ENCODE measurements around the gene GET4.
"Not testable (repeated sequence)": the region's sequence is repeated elsewhere in the genome, so short reads cannot be mapped to it uniquely, and the experiment has no call there.

Gene GET4

DNA sequence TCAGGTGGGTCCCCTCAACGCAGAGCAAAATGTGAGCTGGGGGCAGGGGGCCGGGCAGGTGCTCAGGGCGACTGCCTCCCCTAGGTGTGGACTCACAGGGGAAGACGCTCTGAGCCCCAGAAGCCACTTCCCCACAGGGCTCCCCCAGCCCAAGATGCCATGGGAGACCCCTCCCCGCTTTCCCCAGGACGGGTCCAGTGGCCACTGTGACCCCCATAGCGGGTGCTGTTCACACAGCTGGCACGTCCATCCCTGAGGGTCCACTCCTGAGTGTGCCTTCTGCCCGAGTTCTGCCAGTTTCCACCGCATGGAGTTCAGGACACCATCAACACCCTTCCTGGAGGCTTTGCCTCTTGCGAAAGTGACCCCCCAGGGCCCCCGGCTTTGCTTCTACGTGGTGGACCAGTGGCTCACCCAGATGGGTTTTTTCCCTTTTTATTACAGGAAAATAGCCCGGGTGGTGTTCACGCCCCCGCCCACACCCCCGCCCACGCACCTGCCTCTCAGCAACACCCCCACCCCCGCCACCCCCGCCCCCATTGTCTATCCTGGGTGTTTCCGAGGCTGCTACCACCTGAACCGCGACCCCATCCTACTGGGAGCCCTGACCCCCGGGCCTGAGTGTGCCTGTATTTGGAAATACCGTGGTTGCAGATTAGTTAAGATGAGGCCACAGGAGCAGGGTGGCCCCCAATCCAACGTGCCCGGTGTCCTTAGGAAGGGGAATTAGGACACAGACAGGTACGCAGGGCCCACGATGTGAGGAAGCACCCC lies 46.2 kb downstream of the GET4 start:
- peak; percentile 1 for ATAC-seq
- peak; percentile 69 for DNase-seq
- Mint-ChIP-seq H3K36me3 (ENCODE audit: low read depth) (peaks cover 8% of the 10 kb centered on the region), H3K4me1 (peaks cover 57% of the 10 kb centered on the region), H3K4me3 (peak overlapping the region; percentile 77), H3K27ac (peak overlapping the region; percentile 94), H3K9me3 (no peaks in the 10 kb centered on the region), H3K27me3 (no peaks in the 10 kb centered on the region)

DNA sequence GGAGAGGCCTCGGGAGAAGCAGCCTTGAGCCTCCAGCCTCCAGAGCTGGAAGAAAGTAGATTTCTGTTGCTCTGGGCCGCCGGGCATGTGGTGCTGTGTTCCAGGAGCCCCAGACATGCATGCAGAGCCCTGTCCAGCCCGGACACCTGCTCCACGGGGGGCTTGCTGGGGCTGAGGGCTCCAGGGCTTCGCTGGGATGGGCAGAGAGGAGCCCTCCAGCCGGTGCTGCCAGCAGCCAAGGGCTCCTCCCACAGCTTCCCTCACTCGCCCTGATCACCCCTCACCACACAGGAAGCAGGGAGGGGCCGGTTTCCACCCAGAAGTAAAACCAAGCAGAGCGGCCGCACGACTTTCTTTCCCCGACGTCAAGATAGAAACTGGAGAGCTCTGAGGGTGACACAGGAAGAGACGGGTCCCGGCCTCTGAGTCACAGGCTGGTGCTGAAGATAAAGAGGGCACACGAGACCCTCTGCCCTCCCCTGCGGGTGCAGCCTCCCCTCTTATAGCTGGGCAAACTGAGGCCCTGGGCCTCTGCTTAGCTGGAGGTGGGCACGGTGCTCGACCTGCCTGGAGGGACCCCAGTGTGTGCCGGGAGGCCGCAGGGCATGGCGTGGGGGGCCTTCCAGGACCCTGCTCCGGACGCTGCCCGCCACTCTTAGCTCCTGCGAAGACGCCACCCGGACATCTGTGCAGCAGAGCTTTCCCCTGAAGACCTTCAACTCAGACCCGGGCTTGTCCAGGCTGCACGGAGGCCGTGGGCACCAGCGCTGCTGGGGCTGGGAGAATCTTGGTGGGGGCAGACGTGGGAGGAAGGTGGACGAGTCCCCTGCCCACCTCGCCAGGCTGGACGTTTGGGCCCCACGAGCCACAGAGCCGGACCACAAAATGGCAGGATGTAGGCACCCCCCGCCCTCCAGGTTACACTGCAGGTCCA lies 47.0 kb downstream of the GET4 start:
- ATAC-seq, result peak; percentile 75
- peaks cover 10% of the 10 kb centered on the region for H3K36me3 Mint-ChIP-seq (ENCODE audit: low read depth)

GRCh38 chr7:924042-924441 lies 47.7 kb downstream of the GET4 start:
- ATAC-seq, DNase-seq, H3K4me3 Mint-ChIP-seq, H3K27ac Mint-ChIP-seq, H3K9me3 Mint-ChIP-seq, H3K27me3 Mint-ChIP-seq: not testable (repeated sequence)
- Mint-ChIP-seq H3K4me1 (peaks cover 68% of the 10 kb centered on the region), H3K36me3 (ENCODE audit: low read depth) (peaks cover 13% of the 10 kb centered on the region)

More for the DNA sequence above, 47.0 kb downstream of the GET4 start:
- H3K4me1 Mint-ChIP-seq, result peaks cover 61% of the 10 kb centered on the region
- DNase-seq, result peak; percentile 93
- peak overlapping the region; percentile 77 for H3K4me3 Mint-ChIP-seq
- peak overlapping the region; percentile 94 for H3K27ac Mint-ChIP-seq
- no peaks in the 10 kb centered on the region for H3K9me3 Mint-ChIP-seq
- no peaks in the 10 kb centered on the region for H3K27me3 Mint-ChIP-seq

DNA sequence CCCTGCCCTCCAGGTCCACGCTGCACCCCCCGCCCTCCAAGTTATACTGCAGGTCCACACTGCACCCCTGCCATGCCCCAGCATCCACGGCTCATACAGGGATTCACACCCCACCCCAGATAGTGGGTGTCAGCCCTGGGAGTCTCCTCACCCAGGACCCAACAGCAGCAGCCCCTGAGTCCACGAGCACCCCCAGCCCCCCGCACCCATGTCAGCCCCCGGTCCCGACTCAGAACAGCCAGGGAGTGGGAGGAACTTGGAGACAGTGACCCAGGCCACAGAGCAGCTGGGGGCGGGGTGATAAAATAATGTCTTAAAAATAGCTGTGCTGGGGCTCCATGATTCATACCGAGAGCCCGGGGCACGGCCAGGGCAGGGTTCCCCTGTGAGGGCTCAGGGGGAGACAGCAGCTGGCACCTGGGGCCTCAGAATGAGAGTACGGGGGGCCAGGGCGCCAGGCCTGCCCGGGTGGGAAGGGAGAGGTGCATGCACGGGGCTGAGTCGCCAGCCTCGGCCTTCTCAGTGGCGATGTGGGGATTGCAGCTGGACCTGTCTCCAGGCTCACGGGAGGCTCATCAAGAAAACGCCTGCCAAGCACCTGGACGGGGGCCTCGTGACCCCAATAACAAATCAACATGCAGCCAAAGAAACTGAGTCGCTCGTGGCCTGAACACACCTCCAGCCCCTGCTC lies 48.3 kb downstream of the GET4 start:
- H3K9me3 Mint-ChIP-seq, result no peaks in the 10 kb centered on the region
- ATAC-seq (peak; percentile 56), DNase-seq (peak; percentile 87)
- H3K4me1 Mint-ChIP-seq, result peaks cover 72% of the 10 kb centered on the region
- peak overlapping the region; percentile 72 for H3K4me3 Mint-ChIP-seq
- H3K27me3 Mint-ChIP-seq, result no peaks in the 10 kb centered on the region
- H3K27ac Mint-ChIP-seq, result peak overlapping the region; percentile 88
- H3K36me3 Mint-ChIP-seq (ENCODE audit: low read depth), result peaks cover 13% of the 10 kb centered on the region

DNA sequence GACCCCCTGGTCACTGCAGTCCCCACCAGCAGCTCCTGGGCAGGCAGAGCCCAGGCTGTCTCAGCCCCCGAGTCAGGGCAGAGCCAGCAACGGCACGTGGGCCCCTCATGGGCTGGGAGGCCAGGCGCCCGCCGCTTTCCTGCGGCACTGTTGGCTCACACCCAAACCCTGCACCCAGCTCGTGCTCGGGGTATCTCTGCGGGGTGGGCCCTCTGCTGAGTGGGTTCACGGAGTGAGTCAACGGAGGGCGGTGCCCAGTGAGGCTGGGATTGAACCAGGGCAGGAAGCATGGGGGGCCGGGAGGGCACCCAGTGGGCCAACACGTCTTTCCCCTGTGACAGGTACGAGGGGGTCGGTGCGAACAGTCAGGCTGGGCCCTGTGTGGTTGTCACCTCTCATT lies 49.2 kb downstream of the GET4 start:
- Mint-ChIP-seq H3K27ac (peak overlapping the region; percentile 85), H3K9me3 (no peaks in the 10 kb centered on the region), H3K36me3 (ENCODE audit: low read depth) (peaks cover 18% of the 10 kb centered on the region), H3K4me1 (peaks cover 74% of the 10 kb centered on the region), H3K4me3 (peak overlapping the region; percentile 36), H3K27me3 (no peaks in the 10 kb centered on the region)
- DNase-seq, result peak; percentile 89
- peak; percentile 49 for ATAC-seq

GRCh38 chr7:926061-927030 lies 50.0 kb downstream of the GET4 start:
- DNase-seq (no peak), ATAC-seq (no peak)
- no peaks in the 10 kb centered on the region for H3K9me3 Mint-ChIP-seq
- H3K27ac Mint-ChIP-seq, result peak overlapping the region; percentile 85
- H3K27me3 Mint-ChIP-seq, result no peaks in the 10 kb centered on the region
- H3K4me1 Mint-ChIP-seq, result peaks cover 73% of the 10 kb centered on the region
- peaks cover 18% of the 10 kb centered on the region for H3K36me3 Mint-ChIP-seq (ENCODE audit: low read depth)
- H3K4me3 Mint-ChIP-seq, result no peak overlapping the region

- Mint-ChIP-seq H3K27ac (peak overlapping the region; percentile 65), H3K9me3 (no peaks in the 10 kb centered on the region), H3K4me3 (no peak overlapping the region), H3K36me3 (ENCODE audit: low read depth) (peaks cover 18% of the 10 kb centered on the region), H3K27me3 (no peaks in the 10 kb centered on the region), H3K4me1 (peaks cover 68% of the 10 kb centered on the region)
- no peak for DNase-seq
- ATAC-seq, result no peak
These were observed 50.8 kb downstream of the GET4 start for GRCh38 chr7:927031-927671.

DNA sequence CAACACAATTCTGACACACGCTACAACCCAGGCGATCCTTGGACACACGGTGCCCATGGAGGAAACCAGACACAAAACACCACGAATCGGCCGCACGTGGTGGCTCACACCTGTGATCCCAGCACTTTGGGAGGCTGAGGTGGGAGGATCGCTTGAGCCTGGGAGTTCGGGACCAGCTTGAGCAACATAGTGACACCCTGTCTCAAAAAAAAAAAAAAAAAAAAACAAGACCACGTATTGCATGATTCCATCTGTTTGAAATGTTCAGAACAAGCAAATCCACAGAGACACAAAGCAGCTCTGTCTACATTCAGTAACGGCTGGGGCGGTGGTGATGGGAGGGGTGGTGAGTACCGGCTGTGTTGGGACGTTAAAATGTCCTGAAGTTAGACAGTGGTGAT lies 53.0 kb downstream of the GET4 start:
- H3K4me1 Mint-ChIP-seq, result peaks cover 55% of the 10 kb centered on the region
- no peaks in the 10 kb centered on the region for H3K27me3 Mint-ChIP-seq
- H3K27ac Mint-ChIP-seq, result peak overlapping the region; percentile 95
- ATAC-seq (no peak), DNase-seq (no peak)
- peak overlapping the region; percentile 61 for H3K4me3 Mint-ChIP-seq
- peaks cover 18% of the 10 kb centered on the region for H3K36me3 Mint-ChIP-seq (ENCODE audit: low read depth)
- no peaks in the 10 kb centered on the region for H3K9me3 Mint-ChIP-seq

GRCh38 chr7:930975-931758 lies 54.8 kb downstream of the GET4 start:
- no peak for DNase-seq
- peaks cover 19% of the 10 kb centered on the region for H3K36me3 Mint-ChIP-seq (ENCODE audit: low read depth)
- no peaks in the 10 kb centered on the region for H3K9me3 Mint-ChIP-seq
- H3K27ac Mint-ChIP-seq, result peak overlapping the region; percentile 14
- no peak for ATAC-seq
- H3K4me3 Mint-ChIP-seq, result no peak overlapping the region
- H3K27me3 Mint-ChIP-seq, result no peaks in the 10 kb centered on the region
- H3K4me1 Mint-ChIP-seq, result peaks cover 47% of the 10 kb centered on the region

DNA sequence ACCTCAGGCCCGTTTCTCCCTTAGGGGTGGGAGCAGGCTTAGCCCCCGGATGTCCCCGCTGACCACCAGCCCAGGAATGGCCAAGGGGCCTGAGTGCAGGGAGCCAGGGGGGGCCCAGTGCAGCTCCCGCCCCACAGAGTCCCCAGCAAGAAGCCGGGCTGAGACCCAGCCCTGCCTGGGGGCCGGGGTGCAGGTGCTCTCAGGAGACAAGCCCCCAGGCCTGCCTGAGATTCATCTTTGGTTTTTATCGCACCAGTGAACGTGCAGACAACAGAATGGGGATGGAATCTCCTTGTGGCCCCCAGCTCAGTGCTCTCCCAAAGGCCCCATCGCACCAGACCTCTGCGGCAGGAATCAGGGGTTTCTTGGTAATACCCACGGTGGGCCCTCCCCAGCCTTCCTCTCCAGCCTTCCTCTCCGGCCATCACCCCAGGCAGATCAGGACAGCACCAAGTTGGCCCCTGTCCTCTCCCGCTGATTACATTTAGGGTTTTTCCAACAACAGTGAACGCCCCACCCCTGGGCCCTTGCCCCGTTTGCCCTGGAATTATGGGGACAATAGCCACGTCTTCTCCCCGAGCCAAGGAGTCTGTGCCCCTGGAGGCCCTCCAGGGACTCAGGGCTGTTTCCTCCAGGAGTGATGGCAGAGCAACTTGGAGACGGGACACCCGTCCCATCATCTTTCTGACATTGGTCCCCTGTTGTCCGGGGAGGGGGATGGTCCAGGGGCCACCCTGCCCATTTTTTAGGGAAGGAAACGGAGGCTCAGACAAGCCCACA lies 55.7 kb downstream of the GET4 start:
- ATAC-seq, result no peak
- DNase-seq, result no peak
- H3K36me3 Mint-ChIP-seq (ENCODE audit: low read depth), result peaks cover 23% of the 10 kb centered on the region
- H3K9me3 Mint-ChIP-seq, result no peaks in the 10 kb centered on the region
- peaks cover 49% of the 10 kb centered on the region for H3K4me1 Mint-ChIP-seq
- no peak overlapping the region for H3K4me3 Mint-ChIP-seq
- no peak overlapping the region for H3K27ac Mint-ChIP-seq
- H3K27me3 Mint-ChIP-seq, result no peaks in the 10 kb centered on the region

- Mint-ChIP-seq H3K9me3 (no peaks in the 10 kb centered on the region), H3K27me3 (no peaks in the 10 kb centered on the region), H3K36me3 (ENCODE audit: low read depth) (peaks cover 21% of the 10 kb centered on the region), H3K4me1 (peaks cover 45% of the 10 kb centered on the region), H3K27ac (no peak overlapping the region), H3K4me3 (no peak overlapping the region)
- ATAC-seq (no peak), DNase-seq (no peak)
These were observed 56.3 kb downstream of the GET4 start for GRCh38 chr7:932651-932975.

GRCh38 chr7:934469-935163 lies 58.3 kb downstream of the GET4 start:
- DNase-seq, result no peak
- no peak for ATAC-seq
- H3K27me3 Mint-ChIP-seq, result no peaks in the 10 kb centered on the region
- peaks cover 39% of the 10 kb centered on the region for H3K4me1 Mint-ChIP-seq
- peaks cover 19% of the 10 kb centered on the region for H3K36me3 Mint-ChIP-seq (ENCODE audit: low read depth)
- no peak overlapping the region for H3K27ac Mint-ChIP-seq
- H3K9me3 Mint-ChIP-seq, result no peaks in the 10 kb centered on the region
- H3K4me3 Mint-ChIP-seq, result no peak overlapping the region

All from activated naive CD8-positive, alpha-beta T cell treated with anti-CD3 and anti-CD28 coated beads, Interleukin-2, amount 50 U/mL, for 24 hours (primary cell).